K562 (cell line): ENCODE results near the gene ACOT4. TPM values are rescaled to one million over a fixed set of nuclear protein-coding genes. Genes with fewer than 3 reads are reported as not detected.

Experiments used
- FOS ChIP-seq: IDR thresholded peaks from 3 replicates; pipeline ENCODE4 v1.6.1; 2011; ENCODE audit not compliant: insufficient read length; ENCODE audit errors: extremely low read depth
- L3MBTL2 ChIP-seq: fragments of 450-650 bp; IDR thresholded peaks from 2 replicates; pipeline ENCODE4 v1.6.1; 2016; ENCODE audit warnings: mild to moderate bottlenecking, moderate library complexity
- NFE2L1 ChIP-seq: fragments of 450-650 bp; IDR thresholded peaks from 2 replicates; pipeline ENCODE4 v1.6.1; 2016; ENCODE audit warnings: missing genetic modification characterization, low read depth, mild to moderate bottlenecking, missing compliant biosample characterization, moderate library complexity, borderline replicate concordance
- NFIC ChIP-seq: fragments of 450-650 bp; IDR thresholded peaks from 2 replicates; pipeline ENCODE4 v1.6.1; 2017; ENCODE audit warnings: mild to moderate bottlenecking, inconsistent platforms
- NFIX ChIP-seq: fragments of 250-450 bp; sonication (Bioruptor Pico); IDR thresholded peaks from 2 replicates; pipeline ENCODE4 v1.4.0; 2020; ENCODE audit warnings: low read depth, mild to moderate bottlenecking, moderate library complexity
- NONO ChIP-seq, 2 experiments: fragments of 200-400 bp in 1 of 2; fragments of 450-650 bp in 1 of 2; formaldehyde crosslinking in 1 of 2; IDR thresholded peaks; 2 replicates each; pipeline ENCODE4 v1.6.1; 2017; ENCODE audit warnings: low read depth in 2 of 2, mild to moderate bottlenecking in 2 of 2, moderate library complexity in 2 of 2, low read length in 1 of 2
- RFX1 ChIP-seq: fragments of 450-650 bp; IDR thresholded peaks from 2 replicates; pipeline ENCODE4 v1.6.1; 2016; ENCODE audit warnings: mild to moderate bottlenecking, moderate library complexity
- STAT5A ChIP-seq: IDR thresholded peaks from 2 replicates; pipeline ENCODE4 v1.6.1; 2012; ENCODE audit warnings: low read length, inconsistent platforms, borderline replicate concordance
- ZFP36 ChIP-seq: fragments of 150-350 bp; IDR thresholded peaks from 2 replicates; pipeline ENCODE4 v1.6.1; 2018; ENCODE audit warnings: low read length, low read depth; ENCODE audit not compliant: partially characterized antibody
- ZNF239 ChIP-seq: fragments of 250-450 bp; sonication (Bioruptor Pico); IDR thresholded peaks from 2 replicates; pipeline ENCODE4 v1.4.0; 2020; ENCODE audit warnings: mild to moderate bottlenecking
- polyA plus RNA-seq, 8 experiments: library from polyadenylated mRNA; depleted of rRNA in 4 of 8; stranded (reverse) in 5 of 8; unstranded in 3 of 8; fragments of >200 nt; fragmentation: Nextera tagmentation in 2 of 8; fragmentation: Illumina TruSeq in 1 of 8; extraction: Ambion mirVana in 2 of 8; extraction: Trizol in 1 of 8; gene quantifications; 2 replicates each; pipeline versions ENCODE4 v1.2.1 to v1.2.3, GENCODE V29; 2011 to 2014; ENCODE audit warnings: inconsistent platforms in 1 of 8, missing spikeins in 1 of 8
- total RNA-seq, 7 experiments: library from RNA; depleted of rRNA in 6 of 7; stranded (reverse); fragments of >200 nt in 6 of 7; fragmentation: Illumina TruSeq in 2 of 7; extraction: Trizol in 2 of 7; gene quantifications; 2 replicates each; pipeline versions ENCODE4 v1.2.1 to v1.2.3, GENCODE V29; 2011 to 2021; ENCODE audit warnings: low replicate concordance in 1 of 7
- TF ChIP-seq, protein P1 (sequence below): fragments of 200-600 bp; sonication (generic); IDR thresholded peaks from one replicate; pipeline ENCODE4 v1.6.1; 2012; ENCODE audit warnings: mild to moderate bottlenecking, low read depth, low read length, inconsistent platforms
- TF ChIP-seq, protein P2 (sequence below): fragments of 250-450 bp; sonication (Bioruptor Pico); IDR thresholded peaks from 2 replicates; pipeline ENCODE4 v1.8.0; 2022; ENCODE audit warnings: inconsistent platforms
- TF ChIP-seq, protein P3 (sequence below): fragments of 250-450 bp; sonication (Bioruptor Pico); IDR thresholded peaks from 2 replicates; pipeline ENCODE4 v1.4.0; 2020

The ACOT4 gene
- total and polyA plus RNA-seq, 9 of the 15 experiments (the other 6 are each of a cell fraction or from before 2014, with no cell fraction given) = not detected

GRCh38 chr14:73607241-73607640 lies 15.6 kb downstream of the ACOT4 start (continued):
- TF ChIP-seq, protein P1, sequence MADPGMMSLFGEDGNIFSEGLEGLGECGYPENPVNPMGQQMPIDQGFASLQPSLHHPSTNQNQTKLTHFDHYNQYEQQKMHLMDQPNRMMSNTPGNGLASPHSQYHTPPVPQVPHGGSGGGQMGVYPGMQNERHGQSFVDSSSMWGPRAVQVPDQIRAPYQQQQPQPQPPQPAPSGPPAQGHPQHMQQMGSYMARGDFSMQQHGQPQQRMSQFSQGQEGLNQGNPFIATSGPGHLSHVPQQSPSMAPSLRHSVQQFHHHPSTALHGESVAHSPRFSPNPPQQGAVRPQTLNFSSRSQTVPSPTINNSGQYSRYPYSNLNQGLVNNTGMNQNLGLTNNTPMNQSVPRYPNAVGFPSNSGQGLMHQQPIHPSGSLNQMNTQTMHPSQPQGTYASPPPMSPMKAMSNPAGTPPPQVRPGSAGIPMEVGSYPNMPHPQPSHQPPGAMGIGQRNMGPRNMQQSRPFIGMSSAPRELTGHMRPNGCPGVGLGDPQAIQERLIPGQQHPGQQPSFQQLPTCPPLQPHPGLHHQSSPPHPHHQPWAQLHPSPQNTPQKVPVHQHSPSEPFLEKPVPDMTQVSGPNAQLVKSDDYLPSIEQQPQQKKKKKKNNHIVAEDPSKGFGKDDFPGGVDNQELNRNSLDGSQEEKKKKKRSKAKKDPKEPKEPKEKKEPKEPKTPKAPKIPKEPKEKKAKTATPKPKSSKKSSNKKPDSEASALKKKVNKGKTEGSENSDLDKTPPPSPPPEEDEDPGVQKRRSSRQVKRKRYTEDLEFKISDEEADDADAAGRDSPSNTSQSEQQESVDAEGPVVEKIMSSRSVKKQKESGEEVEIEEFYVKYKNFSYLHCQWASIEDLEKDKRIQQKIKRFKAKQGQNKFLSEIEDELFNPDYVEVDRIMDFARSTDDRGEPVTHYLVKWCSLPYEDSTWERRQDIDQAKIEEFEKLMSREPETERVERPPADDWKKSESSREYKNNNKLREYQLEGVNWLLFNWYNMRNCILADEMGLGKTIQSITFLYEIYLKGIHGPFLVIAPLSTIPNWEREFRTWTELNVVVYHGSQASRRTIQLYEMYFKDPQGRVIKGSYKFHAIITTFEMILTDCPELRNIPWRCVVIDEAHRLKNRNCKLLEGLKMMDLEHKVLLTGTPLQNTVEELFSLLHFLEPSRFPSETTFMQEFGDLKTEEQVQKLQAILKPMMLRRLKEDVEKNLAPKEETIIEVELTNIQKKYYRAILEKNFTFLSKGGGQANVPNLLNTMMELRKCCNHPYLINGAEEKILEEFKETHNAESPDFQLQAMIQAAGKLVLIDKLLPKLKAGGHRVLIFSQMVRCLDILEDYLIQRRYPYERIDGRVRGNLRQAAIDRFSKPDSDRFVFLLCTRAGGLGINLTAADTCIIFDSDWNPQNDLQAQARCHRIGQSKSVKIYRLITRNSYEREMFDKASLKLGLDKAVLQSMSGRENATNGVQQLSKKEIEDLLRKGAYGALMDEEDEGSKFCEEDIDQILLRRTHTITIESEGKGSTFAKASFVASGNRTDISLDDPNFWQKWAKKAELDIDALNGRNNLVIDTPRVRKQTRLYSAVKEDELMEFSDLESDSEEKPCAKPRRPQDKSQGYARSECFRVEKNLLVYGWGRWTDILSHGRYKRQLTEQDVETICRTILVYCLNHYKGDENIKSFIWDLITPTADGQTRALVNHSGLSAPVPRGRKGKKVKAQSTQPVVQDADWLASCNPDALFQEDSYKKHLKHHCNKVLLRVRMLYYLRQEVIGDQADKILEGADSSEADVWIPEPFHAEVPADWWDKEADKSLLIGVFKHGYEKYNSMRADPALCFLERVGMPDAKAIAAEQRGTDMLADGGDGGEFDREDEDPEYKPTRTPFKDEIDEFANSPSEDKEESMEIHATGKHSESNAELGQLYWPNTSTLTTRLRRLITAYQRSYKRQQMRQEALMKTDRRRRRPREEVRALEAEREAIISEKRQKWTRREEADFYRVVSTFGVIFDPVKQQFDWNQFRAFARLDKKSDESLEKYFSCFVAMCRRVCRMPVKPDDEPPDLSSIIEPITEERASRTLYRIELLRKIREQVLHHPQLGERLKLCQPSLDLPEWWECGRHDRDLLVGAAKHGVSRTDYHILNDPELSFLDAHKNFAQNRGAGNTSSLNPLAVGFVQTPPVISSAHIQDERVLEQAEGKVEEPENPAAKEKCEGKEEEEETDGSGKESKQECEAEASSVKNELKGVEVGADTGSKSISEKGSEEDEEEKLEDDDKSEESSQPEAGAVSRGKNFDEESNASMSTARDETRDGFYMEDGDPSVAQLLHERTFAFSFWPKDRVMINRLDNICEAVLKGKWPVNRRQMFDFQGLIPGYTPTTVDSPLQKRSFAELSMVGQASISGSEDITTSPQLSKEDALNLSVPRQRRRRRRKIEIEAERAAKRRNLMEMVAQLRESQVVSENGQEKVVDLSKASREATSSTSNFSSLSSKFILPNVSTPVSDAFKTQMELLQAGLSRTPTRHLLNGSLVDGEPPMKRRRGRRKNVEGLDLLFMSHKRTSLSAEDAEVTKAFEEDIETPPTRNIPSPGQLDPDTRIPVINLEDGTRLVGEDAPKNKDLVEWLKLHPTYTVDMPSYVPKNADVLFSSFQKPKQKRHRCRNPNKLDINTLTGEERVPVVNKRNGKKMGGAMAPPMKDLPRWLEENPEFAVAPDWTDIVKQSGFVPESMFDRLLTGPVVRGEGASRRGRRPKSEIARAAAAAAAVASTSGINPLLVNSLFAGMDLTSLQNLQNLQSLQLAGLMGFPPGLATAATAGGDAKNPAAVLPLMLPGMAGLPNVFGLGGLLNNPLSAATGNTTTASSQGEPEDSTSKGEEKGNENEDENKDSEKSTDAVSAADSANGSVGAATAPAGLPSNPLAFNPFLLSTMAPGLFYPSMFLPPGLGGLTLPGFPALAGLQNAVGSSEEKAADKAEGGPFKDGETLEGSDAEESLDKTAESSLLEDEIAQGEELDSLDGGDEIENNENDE = no peak
- no peak for TF ChIP-seq L3MBTL2
- no peak for TF ChIP-seq STAT5A
- TF ChIP-seq, protein P2, sequence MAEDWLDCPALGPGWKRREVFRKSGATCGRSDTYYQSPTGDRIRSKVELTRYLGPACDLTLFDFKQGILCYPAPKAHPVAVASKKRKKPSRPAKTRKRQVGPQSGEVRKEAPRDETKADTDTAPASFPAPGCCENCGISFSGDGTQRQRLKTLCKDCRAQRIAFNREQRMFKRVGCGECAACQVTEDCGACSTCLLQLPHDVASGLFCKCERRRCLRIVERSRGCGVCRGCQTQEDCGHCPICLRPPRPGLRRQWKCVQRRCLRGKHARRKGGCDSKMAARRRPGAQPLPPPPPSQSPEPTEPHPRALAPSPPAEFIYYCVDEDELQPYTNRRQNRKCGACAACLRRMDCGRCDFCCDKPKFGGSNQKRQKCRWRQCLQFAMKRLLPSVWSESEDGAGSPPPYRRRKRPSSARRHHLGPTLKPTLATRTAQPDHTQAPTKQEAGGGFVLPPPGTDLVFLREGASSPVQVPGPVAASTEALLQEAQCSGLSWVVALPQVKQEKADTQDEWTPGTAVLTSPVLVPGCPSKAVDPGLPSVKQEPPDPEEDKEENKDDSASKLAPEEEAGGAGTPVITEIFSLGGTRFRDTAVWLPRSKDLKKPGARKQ (CRISPR knock-in tag) = no peak
- TF ChIP-seq ZFP36 = peak; percentile 59
- TF ChIP-seq FOS = no peak
- no peak for TF ChIP-seq NFIX (CRISPR knock-in tag)
- TF ChIP-seq RFX1 = peak; percentile 14; the same call in 1 of the 2 replicates
- TF ChIP-seq, protein P3, sequence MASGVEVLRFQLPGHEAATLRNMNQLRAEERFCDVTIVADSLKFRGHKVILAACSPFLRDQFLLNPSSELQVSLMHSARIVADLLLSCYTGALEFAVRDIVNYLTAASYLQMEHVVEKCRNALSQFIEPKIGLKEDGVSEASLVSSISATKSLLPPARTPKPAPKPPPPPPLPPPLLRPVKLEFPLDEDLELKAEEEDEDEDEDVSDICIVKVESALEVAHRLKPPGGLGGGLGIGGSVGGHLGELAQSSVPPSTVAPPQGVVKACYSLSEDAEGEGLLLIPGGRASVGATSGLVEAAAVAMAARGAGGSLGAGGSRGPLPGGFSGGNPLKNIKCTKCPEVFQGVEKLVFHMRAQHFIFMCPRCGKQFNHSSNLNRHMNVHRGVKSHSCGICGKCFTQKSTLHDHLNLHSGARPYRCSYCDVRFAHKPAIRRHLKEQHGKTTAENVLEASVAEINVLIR (CRISPR knock-in tag) = no peak
- TF ChIP-seq NONO (IDR thresholded peaks at IDR 0.05; ENCODE audit: low read depth in 2 of 2, low read length in 1 of 2) = no peak
- TF ChIP-seq NFE2L1 (tag) = no peak
- TF ChIP-seq ZNF239 (CRISPR knock-in tag) = no peak
- peak; percentile 50 for TF ChIP-seq NFIC
